Motor neuron (in vitro differentiated cells): ENCODE results near the gene MOB3B. TPM values are rescaled to one million over a fixed set of nuclear protein-coding genes. Genes with fewer than 3 reads are reported as not detected.
A peak's percentile ranks its signal among the peaks of the same experiment; 100 is the strongest.

Source experiments
- ATAC-seq, 8 experiments: fragments of 200-7000 bp; cut with Tn5 transposase; replicated peaks in 6 of 8; 2 replicates each; pipeline ENCODE4 v1.8.0; 2021; ENCODE audit warnings: mild to moderate bottlenecking in 8 of 8, moderate library complexity in 8 of 8
- H3K27ac ChIP-seq, 2 donors: fragments of 250-450 bp; sonication (Bioruptor Pico); 2 replicates each; pipeline ENCODE4 v1.9.0; 2021; ENCODE audit warnings: antibody characterized with exemption in 2 of 2, mild to moderate bottlenecking in 2 of 2, moderate library complexity in 1 of 2
- H3K4me1 ChIP-seq, 2 donors: fragments of 250-450 bp; sonication (Bioruptor Pico); replicated peaks in 1 of 2; 2 replicates each; pipeline ENCODE4 v1.6.1; 2021; ENCODE audit warnings: antibody characterized with exemption in 2 of 2, mild to moderate bottlenecking in 2 of 2, moderate library complexity in 1 of 2
- H3K4me3 ChIP-seq, 5 donors: fragments of 250-450 bp; sonication (Bioruptor Pico); 2 replicates each; pipeline ENCODE4 v1.9.0; 2021; ENCODE audit warnings: antibody characterized with exemption in 5 of 5, mild to moderate bottlenecking in 5 of 5, moderate library complexity in 4 of 5
- WGBS, 10 experiments: fragments of 450-650 bp; shearing (Covaris generic); methylation state at CpG; one replicate each; pipeline ENCODE4 v1.0.0; 2022; 5-methylcytosine and 5-hydroxymethylcytosine counted together
- in situ Hi-C, 9 experiments: fragments of 400-800 bp; cut with MboI; loops; one replicate each; pipeline ENCODE4 v1.15.0; 2021; ENCODE audit warnings: low sequenced_read_pairs in 9 of 9, low pct_unique_long_range_greater_than_20kb in 2 of 9; ENCODE audit not compliant: unreplicated experiment in 9 of 9
- total RNA-seq, 8 experiments: library from RNA; unstranded; fragments of 300-600 nt; gene quantifications; 2 replicates each; pipeline versions ENCODE4 v1.2.3 to v1.2.4, GENCODE V29; 2022

Gene MOB3B
- total RNA-seq, 8 experiments from 2014 or later: 3.7 to 13.4 (median 5.2) TPM

GRCh38 chr9:27337833-27338526 lies 191.6 kb downstream of the MOB3B start:
- ATAC-seq: peak in 1 of 8 experiments; percentile 33
- no peak overlapping the region for H3K4me3 ChIP-seq
- in situ Hi-C loops: loop anchor here in 8 of 9 experiments (10.0 to 25.0 kb wide), 4 partner anchors 187 to 207 kb away; partner anchors contain the start of genes MOB3B (in 3 of the 8) and IFNK (in 1 of the 8)
- H3K27ac ChIP-seq: no peak overlapping the region
- H3K4me1 ChIP-seq: peaks cover 18 to 27% of the 10 kb centered on the region in 2 donors
- 17 to 97% (median 78%) methylated on average over 1 to 4 of the region's 5 CpGs; no CpG with 5 or more reads in 1 of the 10 experiments for WGBS, 10 experiments

DNA sequence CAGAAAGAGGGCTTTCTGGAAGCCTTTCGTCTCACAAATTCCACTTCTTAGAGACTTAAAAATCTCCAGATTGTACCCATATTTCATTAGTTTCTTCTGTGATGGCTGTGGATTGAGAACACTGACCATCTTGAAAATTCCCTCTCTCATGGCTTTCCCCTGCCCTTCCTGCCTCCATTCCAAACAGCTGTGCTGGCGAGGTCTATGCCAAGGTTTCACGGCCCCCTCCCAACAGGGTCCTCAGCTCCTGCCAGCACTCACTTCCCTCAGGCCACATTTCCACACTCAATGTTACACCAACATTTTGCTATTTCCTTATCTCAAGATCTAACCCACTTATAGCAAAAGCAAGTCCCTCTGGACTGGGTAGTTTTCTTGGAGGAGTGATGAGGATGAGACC lies 192.4 kb downstream of the MOB3B start:
- H3K27ac ChIP-seq: no peak overlapping the region
- 92% methylated on average over 2 of the region's 3 CpGs; no CpG with 5 or more reads in 8 of the 10 experiments for WGBS, 10 experiments
- H3K4me3 ChIP-seq: no peak overlapping the region
- in situ Hi-C loops: loop anchor here in 8 of 9 experiments (10.0 to 25.0 kb wide), 4 partner anchors 188 to 208 kb away; partner anchors contain the start of genes MOB3B (in 3 of the 8) and IFNK (in 1 of the 8)
- peaks cover 18 to 27% of the 10 kb centered on the region in 2 donors for H3K4me1 ChIP-seq
- no peak for ATAC-seq

- whole genome bisulfite sequencing, 10 experiments: 83 to 100% (median 92%) methylated on average over 1 to 9 of the region's 10 CpGs; no CpG with 5 or more reads in 6 of the 10 experiments
- ATAC-seq: no peak
Observed at GRCh38 chr9:27336829-27337228, 192.8 kb downstream of the MOB3B start.

DNA sequence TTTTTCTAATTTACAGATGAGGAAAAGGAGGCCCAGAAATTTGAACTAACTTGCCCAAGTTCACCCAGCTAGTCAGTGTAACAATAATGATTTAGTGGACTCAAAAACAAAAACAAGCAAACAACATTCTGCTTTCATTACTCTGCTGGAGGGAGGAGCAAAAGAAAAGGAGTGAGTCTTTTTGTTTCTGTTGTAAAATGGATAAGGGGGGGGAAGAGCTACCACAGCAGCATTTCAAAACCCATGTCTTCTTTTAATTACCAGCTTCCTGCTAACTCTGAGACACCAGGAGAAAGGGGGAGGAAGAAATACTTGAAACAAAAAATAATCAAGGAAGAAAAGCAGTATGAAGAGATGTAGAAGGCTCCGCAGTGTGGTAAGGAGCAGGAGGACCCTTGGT lies 193.5 kb downstream of the MOB3B start:
- no peak overlapping the region for H3K4me3 ChIP-seq
- in situ Hi-C loops: loop anchor here in 8 of 9 experiments (10.0 to 25.0 kb wide), 4 partner anchors 189 to 209 kb away; partner anchors contain the start of genes MOB3B (in 3 of the 8) and IFNK (in 1 of the 8)
- WGBS, 10 experiments: 80 to 100% (median 86%) methylated on average over 1 of the region's 1 CpG; no CpG with 5 or more reads in 3 of the 10 experiments
- no peak overlapping the region for H3K27ac ChIP-seq
- H3K4me1 ChIP-seq: peaks cover 18 to 21% of the 10 kb centered on the region in 2 donors
- ATAC-seq: no peak

More at GRCh38 chr9:27336829-27337228, 192.8 kb downstream of the MOB3B start:
- H3K4me3 ChIP-seq: no peak overlapping the region
- H3K4me1 ChIP-seq: peaks cover 18 to 27% of the 10 kb centered on the region in 2 donors
- in situ Hi-C loops: loop anchor here in 8 of 9 experiments (10.0 to 25.0 kb wide), 4 partner anchors 188 to 208 kb away; partner anchors contain the start of genes MOB3B (in 3 of the 8) and IFNK (in 1 of the 8)
- no peak overlapping the region for H3K27ac ChIP-seq

GRCh38 chr9:27335075-27335474 lies 194.5 kb downstream of the MOB3B start:
- Histone ChIP-seq H3K4me1 (peaks cover 7 to 11% of the 10 kb centered on the region in 2 donors), H3K4me3 (no peak overlapping the region), H3K27ac (no peak overlapping the region)
- WGBS, 10 experiments: 65 to 100% (median 98%) methylated on average over 1 to 6 of the region's 6 CpGs; no CpG with 5 or more reads in 2 of the 10 experiments
- in situ Hi-C loops: loop anchor here in 8 of 9 experiments (10.0 to 25.0 kb wide), 4 partner anchors 190 to 210 kb away; partner anchors contain the start of genes MOB3B (in 3 of the 8) and IFNK (in 1 of the 8)
- no peak for ATAC-seq

GRCh38 chr9:27333241-27334052 lies 196.2 kb downstream of the MOB3B start:
- Histone ChIP-seq H3K27ac (no peak overlapping the region), H3K4me1 (peaks cover 2 to 5% of the 10 kb centered on the region in 2 donors), H3K4me3 (no peak overlapping the region)
- in situ Hi-C loops: loop anchor here in 8 of 9 experiments (10.0 to 25.0 kb wide), 4 partner anchors 191 to 211 kb away; partner anchors contain the start of genes MOB3B (in 3 of the 8) and IFNK (in 1 of the 8)
- 0 to 35% (median 23%) methylated on average over 1 to 7 of the region's 7 CpGs for WGBS, 10 experiments
- ATAC-seq: peak; percentile 22 to 80 (median 75)

- 70 to 100% (median 83%) methylated on average over 1 to 4 of the region's 4 CpGs; no CpG with 5 or more reads in 4 of the 10 experiments for WGBS, 10 experiments
- H3K27ac ChIP-seq: no peak overlapping the region
- peaks cover 2 to 5% of the 10 kb centered on the region in 2 donors for H3K4me1 ChIP-seq
- no peak for ATAC-seq
- in situ Hi-C loops: loop anchor here in 8 of 9 experiments (10.0 to 25.0 kb wide), 4 partner anchors 193 to 213 kb away; partner anchors contain the start of genes MOB3B (in 3 of the 8) and IFNK (in 1 of the 8)
- no peak overlapping the region for H3K4me3 ChIP-seq
Observed at GRCh38 chr9:27331393-27331792, 198.2 kb downstream of the MOB3B start.

DNA sequence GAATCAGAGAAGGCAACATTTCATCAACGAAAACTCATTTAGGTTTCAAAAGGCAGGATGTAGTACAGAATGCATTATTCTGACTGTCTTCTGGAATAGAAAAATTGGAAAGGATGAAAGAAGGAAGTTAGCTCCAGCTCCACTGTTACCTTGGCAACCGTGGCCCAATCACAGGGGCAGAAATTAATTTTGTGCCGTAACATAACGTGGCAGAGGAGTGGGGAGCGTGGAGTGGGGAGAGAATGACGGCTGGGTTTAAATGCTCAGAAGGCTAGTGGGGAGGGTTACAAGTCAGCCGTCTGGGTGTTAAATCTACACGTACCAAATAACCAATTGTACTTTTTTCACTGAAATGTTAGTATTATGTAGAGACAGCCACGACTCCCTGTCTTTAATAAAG lies 200.3 kb downstream of the MOB3B start:
- Histone ChIP-seq H3K27ac (no peak overlapping the region), H3K4me1 (peaks cover 2 to 5% of the 10 kb centered on the region in 2 donors), H3K4me3 (no peak overlapping the region)
- WGBS, 10 experiments: 52 to 100% (median 88%) methylated on average over 1 to 9 of the region's 9 CpGs
- ATAC-seq: peak in 2 of 8 experiments; percentile 33 to 45
- in situ Hi-C loops: loop anchor here in 3 of 9 experiments (10.0 to 25.0 kb wide), 2 partner anchors 208 to 216 kb away; partner anchors contain the start of gene MOB3B (in 2 of the 3)

DNA sequence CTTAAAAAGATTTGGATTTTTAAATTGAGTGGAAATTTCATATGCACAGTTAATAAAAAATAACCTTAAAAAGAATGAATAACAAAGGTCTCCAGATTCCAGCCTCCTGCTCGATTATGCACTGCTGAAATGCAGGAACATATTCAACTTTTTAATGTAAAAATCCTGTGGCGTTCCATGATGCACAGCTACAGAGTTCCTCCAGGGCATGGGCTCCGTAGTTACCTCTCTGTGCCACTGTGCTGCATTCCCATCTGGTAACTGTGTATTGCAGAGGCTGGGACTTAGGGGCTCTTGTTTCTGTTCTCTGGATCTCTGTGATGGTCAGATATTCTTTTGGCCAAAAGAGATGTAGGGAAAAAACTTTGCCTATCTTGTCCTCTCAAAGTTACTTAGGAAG lies 201.1 kb downstream of the MOB3B start:
- H3K27ac ChIP-seq: no peak overlapping the region
- peak in 4 of 8 experiments; percentile 40 to 90 (median 80) for ATAC-seq
- no peak overlapping the region for H3K4me3 ChIP-seq
- in situ Hi-C loops: loop anchor here in 3 of 9 experiments (10.0 to 25.0 kb wide), 2 partner anchors 209 to 216 kb away; partner anchors contain the start of gene MOB3B (in 2 of the 3)
- H3K4me1 ChIP-seq: peaks cover 2 to 3% of the 10 kb centered on the region in 2 donors
- 0 to 83% (median 68%) methylated on average over 1 to 3 of the region's 3 CpGs; no CpG with 5 or more reads in 1 of the 10 experiments for WGBS, 10 experiments

DNA sequence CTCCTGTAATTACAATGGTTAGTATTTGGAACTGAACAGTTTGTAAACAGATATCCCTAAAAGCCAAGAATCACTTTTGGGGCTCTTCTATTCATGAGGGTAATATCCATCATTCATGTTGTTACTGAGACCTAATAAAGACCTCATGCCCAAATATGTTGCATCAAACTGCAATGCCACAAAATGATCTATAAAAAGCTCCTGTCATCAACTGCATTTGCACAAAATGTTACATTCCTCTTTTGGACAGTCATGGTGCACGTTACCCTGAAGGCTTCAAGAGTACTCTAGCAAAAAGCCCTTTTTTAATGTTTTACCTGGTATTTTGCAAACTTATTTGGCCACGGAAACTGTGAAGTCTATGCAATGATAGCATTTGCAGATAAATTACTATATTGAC lies 218.4 kb downstream of the MOB3B start:
- no peaks in the 10 kb centered on the region for H3K4me1 ChIP-seq
- in situ Hi-C loops: no loop called here
- WGBS, 10 experiments: 10 to 100% (median 93%) methylated on average over 1 to 2 of the region's 2 CpGs; no CpG with 5 or more reads in 1 of the 10 experiments
- peak in 2 of 8 experiments; percentile 3 to 26 for ATAC-seq
- H3K4me3 ChIP-seq: no peak overlapping the region
- no peak overlapping the region for H3K27ac ChIP-seq

DNA sequence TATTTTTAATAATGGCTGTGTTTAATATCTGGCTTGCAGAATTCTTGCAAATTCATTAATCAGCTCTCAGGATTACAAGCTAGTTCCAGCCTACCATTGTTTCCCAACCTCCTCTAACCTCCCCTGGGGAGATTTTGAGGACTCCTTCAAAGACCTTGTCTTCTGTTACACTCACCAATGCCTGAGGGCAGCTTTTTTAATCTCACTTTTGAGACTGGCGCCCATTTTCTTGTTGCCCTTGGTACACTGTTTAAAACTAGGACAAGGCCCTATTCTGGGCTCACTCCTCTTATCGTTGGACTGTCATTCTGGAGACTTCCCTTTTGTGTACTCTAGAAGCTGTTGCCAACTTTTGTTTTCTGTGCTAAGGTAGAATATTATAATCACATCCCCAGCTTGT lies 219.0 kb downstream of the MOB3B start:
- H3K4me1 ChIP-seq: no peaks in the 10 kb centered on the region
- no peak overlapping the region for H3K27ac ChIP-seq
- ATAC-seq: no peak
- 29 to 100% (median 75%) methylated on average over 1 to 2 of the region's 2 CpGs; no CpG with 5 or more reads in 2 of the 10 experiments for WGBS, 10 experiments
- H3K4me3 ChIP-seq: no peak overlapping the region
- in situ Hi-C loops: no loop called here
